HepG2 (cell line): ENCODE data around the gene CD109. TPM values are rescaled to one million over a fixed set of nuclear protein-coding genes. Genes with fewer than 3 reads are reported as not detected.

Experiments used
- AGO2 ChIP-seq: fragments of 200-400 bp; formaldehyde crosslinking; optimal IDR thresholded peaks from 2 replicates; pipeline ENCODE3; 2017; ENCODE audit warnings: mild to moderate bottlenecking, low read depth, low read length, moderate library complexity
- CEBPB ChIP-seq: IDR thresholded peaks from 2 replicates; pipeline ENCODE4 v1.6.1; 2011; ENCODE audit warnings: low read depth, low read length, improper control_type of control experiment, borderline replicate concordance
- GATAD2A ChIP-seq: IDR thresholded peaks from 2 replicates; pipeline ENCODE4 v1.6.1; 2016
- NRL ChIP-seq: sonication (generic); formaldehyde crosslinking; IDR thresholded peaks from 2 replicates; pipeline ENCODE4 v1.5.0; 2020; ENCODE audit warnings: missing genetic modification reagents, mild to moderate bottlenecking, moderate library complexity, borderline replicate concordance
- RARG ChIP-seq: sonication (generic); formaldehyde crosslinking; IDR thresholded peaks from 2 replicates; pipeline ENCODE4 v1.4.0; 2020; ENCODE audit warnings: low read depth, mild to moderate bottlenecking, missing genetic modification reagents
- RFXAP ChIP-seq: sonication (generic); formaldehyde crosslinking; IDR thresholded peaks from 2 replicates; pipeline ENCODE4 v1.4.0; 2020; ENCODE audit warnings: missing genetic modification reagents, borderline replicate concordance
- SYNCRIP ChIP-seq: fragments of 200-400 bp; formaldehyde crosslinking; IDR thresholded peaks from 2 replicates; pipeline ENCODE4 v1.6.1; 2018; ENCODE audit warnings: mild to moderate bottlenecking, low read depth, low read length; ENCODE audit not compliant: insufficient read depth
- ZBTB21 ChIP-seq: sonication (generic); formaldehyde crosslinking; IDR thresholded peaks from 2 replicates; pipeline ENCODE4 v1.4.0; 2020; ENCODE audit warnings: missing genetic modification reagents
- ZFAT ChIP-seq: sonication (generic); formaldehyde crosslinking; conservative IDR thresholded peaks from 2 replicates; pipeline ENCODE4 v1.8.1; 2023; ENCODE audit warnings: missing genetic modification reagents, inconsistent platforms
- ZNF10 ChIP-seq: sonication (generic); formaldehyde crosslinking; IDR thresholded peaks from 2 replicates; pipeline ENCODE4 v1.4.0; 2020; ENCODE audit warnings: mild to moderate bottlenecking, low read depth, missing genetic modification reagents, borderline replicate concordance
- ZNF34 ChIP-seq: sonication (generic); formaldehyde crosslinking; IDR thresholded peaks from 2 replicates; pipeline ENCODE4 v1.4.0; 2020; ENCODE audit warnings: mild to moderate bottlenecking, missing genetic modification reagents, borderline replicate concordance
- polyA plus RNA-seq, 8 experiments: library from polyadenylated mRNA; depleted of rRNA in 3 of 8; stranded (reverse) in 7 of 8; unstranded in 1 of 8; fragments of >200 nt; fragmentation: Illumina TruSeq in 4 of 8; extraction: Trizol in 4 of 8; gene quantifications; 2 replicates each; pipeline versions ENCODE4 v1.2.1 to v1.2.3, GENCODE V29; 2011 to 2016; ENCODE audit warnings: low read depth in 4 of 8, missing spikeins in 1 of 8, mixed read lengths in 1 of 8; ENCODE audit not compliant: insufficient read depth in 1 of 8
- total RNA-seq, 5 experiments: library from RNA; depleted of rRNA; stranded (reverse); fragments of >200 nt; fragmentation: Illumina TruSeq; extraction: Trizol; gene quantifications; 2 replicates each; pipeline ENCODE4 v1.2.3, GENCODE V29; 2016; ENCODE audit warnings: low read depth in 1 of 5
- TF ChIP-seq, protein P1 (sequence below): sonication (generic); formaldehyde crosslinking; IDR thresholded peaks from 2 replicates; pipeline ENCODE4 v1.5.1; 2020; ENCODE audit warnings: missing genetic modification reagents, mild to moderate bottlenecking, borderline replicate concordance
- TF ChIP-seq, protein P2 (sequence below): IDR thresholded peaks from 2 replicates; pipeline ENCODE4 v1.6.1; 2012; ENCODE audit warnings: inconsistent platforms
- TF ChIP-seq, protein P3 (sequence below): sonication (generic); formaldehyde crosslinking; IDR thresholded peaks from 2 replicates; pipeline ENCODE4 v1.8.1; 2023; ENCODE audit warnings: mild to moderate bottlenecking, missing genetic modification reagents

Gene CD109
- total and polyA plus RNA-seq, 2 of the 13 experiments (the other 11 are each of a cell fraction or from before 2014, with no cell fraction given): 0.93 to 2.1 TPM

DNA sequence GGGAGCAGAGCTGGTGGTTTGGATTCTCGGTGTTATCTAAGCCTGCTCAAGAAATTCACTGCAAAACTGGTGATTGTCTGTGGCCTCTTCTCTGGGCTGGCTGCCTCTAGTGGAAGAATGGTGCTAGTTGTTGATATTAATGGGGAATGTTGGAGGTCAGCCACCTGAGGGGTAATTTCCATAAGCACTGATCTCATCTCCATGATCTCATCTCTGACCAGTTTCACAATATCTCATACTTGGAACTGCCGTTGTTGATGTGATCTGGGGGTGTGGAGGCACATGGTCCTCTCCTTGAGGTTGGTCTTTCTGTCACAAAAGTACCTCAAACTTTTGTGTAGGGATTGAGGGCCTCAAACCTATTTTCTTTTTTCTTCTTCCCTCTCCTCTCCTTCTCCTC is 102.6 kb downstream of the CD109 start (continued):
- TF ChIP-seq ZFAT (CRISPR knock-in tag) (no peak), ZNF10 (CRISPR knock-in tag) (no peak), ZNF34 (CRISPR knock-in tag) (no peak), CEBPB (peak; percentile 60; the same call in 1 of the 2 replicates), GATAD2A (CRISPR knock-in tag) (no peak), ZBTB21 (0 out of 2 replicates have a peak, but pooled peaks have one; percentile 42), SYNCRIP (no peak), AGO2 (no peak), RFXAP (CRISPR knock-in tag) (no peak), NRL (CRISPR knock-in tag) (no peak), RARG (no peak)
- TF ChIP-seq, protein P1, sequence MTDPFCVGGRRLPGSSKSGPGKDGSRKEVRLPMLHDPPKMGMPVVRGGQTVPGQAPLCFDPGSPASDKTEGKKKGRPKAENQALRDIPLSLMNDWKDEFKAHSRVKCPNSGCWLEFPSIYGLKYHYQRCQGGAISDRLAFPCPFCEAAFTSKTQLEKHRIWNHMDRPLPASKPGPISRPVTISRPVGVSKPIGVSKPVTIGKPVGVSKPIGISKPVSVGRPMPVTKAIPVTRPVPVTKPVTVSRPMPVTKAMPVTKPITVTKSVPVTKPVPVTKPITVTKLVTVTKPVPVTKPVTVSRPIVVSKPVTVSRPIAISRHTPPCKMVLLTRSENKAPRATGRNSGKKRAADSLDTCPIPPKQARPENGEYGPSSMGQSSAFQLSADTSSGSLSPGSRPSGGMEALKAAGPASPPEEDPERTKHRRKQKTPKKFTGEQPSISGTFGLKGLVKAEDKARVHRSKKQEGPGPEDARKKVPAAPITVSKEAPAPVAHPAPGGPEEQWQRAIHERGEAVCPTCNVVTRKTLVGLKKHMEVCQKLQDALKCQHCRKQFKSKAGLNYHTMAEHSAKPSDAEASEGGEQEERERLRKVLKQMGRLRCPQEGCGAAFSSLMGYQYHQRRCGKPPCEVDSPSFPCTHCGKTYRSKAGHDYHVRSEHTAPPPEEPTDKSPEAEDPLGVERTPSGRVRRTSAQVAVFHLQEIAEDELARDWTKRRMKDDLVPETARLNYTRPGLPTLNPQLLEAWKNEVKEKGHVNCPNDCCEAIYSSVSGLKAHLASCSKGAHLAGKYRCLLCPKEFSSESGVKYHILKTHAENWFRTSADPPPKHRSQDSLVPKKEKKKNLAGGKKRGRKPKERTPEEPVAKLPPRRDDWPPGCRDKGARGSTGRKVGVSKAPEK: no peak
- TF ChIP-seq, protein P2, sequence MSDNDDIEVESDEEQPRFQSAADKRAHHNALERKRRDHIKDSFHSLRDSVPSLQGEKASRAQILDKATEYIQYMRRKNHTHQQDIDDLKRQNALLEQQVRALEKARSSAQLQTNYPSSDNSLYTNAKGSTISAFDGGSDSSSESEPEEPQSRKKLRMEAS: no peak
- TF ChIP-seq, protein P3, sequence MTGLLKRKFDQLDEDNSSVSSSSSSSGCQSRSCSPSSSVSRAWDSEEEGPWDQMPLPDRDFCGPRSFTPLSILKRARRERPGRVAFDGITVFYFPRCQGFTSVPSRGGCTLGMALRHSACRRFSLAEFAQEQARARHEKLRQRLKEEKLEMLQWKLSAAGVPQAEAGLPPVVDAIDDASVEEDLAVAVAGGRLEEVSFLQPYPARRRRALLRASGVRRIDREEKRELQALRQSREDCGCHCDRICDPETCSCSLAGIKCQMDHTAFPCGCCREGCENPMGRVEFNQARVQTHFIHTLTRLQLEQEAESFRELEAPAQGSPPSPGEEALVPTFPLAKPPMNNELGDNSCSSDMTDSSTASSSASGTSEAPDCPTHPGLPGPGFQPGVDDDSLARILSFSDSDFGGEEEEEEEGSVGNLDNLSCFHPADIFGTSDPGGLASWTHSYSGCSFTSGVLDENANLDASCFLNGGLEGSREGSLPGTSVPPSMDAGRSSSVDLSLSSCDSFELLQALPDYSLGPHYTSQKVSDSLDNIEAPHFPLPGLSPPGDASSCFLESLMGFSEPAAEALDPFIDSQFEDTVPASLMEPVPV: no peak
